HEK293 (cell line): ENCODE measurements around the gene TERC.

Experiments used
- SCRT2 ChIP-seq: fragments of 450-650 bp; formaldehyde crosslinking; IDR thresholded peaks from 2 replicates; pipeline ENCODE4 v1.5.1; 2016; ENCODE audit warnings: missing biosample characterization, missing genetic modification characterization
- TCF7L2 ChIP-seq: IDR thresholded peaks from 2 replicates; pipeline ENCODE4 v1.6.1; 2011; ENCODE audit warnings: low read depth, mild to moderate bottlenecking, inconsistent platforms, low read length, moderate library complexity, borderline replicate concordance
- YY2 ChIP-seq: fragments of 450-650 bp; formaldehyde crosslinking; IDR thresholded peaks from 2 replicates; pipeline ENCODE4 v1.5.1; 2016; ENCODE audit warnings: missing biosample characterization, missing genetic modification characterization
- ZNF274 ChIP-seq, 2 experiments: fragments of 200-500 bp in 1 of 2; fragments of 450-650 bp in 1 of 2; sonication (Bioruptor generic) in 1 of 2; formaldehyde crosslinking in 1 of 2; IDR thresholded peaks; 2 replicates each; pipeline versions ENCODE4 v1.5.1 to v1.6.1; 2014 to 2016; ENCODE audit warnings: borderline replicate concordance in 1 of 2, inconsistent platforms in 1 of 2, low read length in 1 of 2, missing biosample characterization in 1 of 2, missing genetic modification characterization in 1 of 2
- ZNF473 ChIP-seq: fragments of 450-650 bp; formaldehyde crosslinking; IDR thresholded peaks from 2 replicates; pipeline ENCODE4 v1.5.1; 2017; ENCODE audit warnings: missing biosample characterization, missing genetic modification characterization
- ZNF707 ChIP-seq: fragments of 450-650 bp; formaldehyde crosslinking; IDR thresholded peaks from 2 replicates; pipeline ENCODE4 v1.5.1; 2016; ENCODE audit warnings: missing biosample characterization, missing genetic modification characterization
- TF ChIP-seq, protein P1 (sequence below): fragments of 450-650 bp; formaldehyde crosslinking; IDR thresholded peaks from 2 replicates; pipeline ENCODE4 v1.5.1; 2016; ENCODE audit warnings: missing biosample characterization, missing genetic modification characterization
- TF ChIP-seq, protein P2 (sequence below): fragments of 450-650 bp; formaldehyde crosslinking; IDR thresholded peaks from 2 replicates; pipeline ENCODE4 v1.5.1; 2016; ENCODE audit warnings: missing biosample characterization, missing genetic modification characterization
- TF ChIP-seq, protein P3 (sequence below): fragments of 450-650 bp; formaldehyde crosslinking; IDR thresholded peaks from 2 replicates; pipeline ENCODE4 v1.5.1; 2016; ENCODE audit warnings: missing biosample characterization, missing genetic modification characterization, low read depth
- TF ChIP-seq, protein P4 (sequence below): fragments of 450-650 bp; formaldehyde crosslinking; IDR thresholded peaks from 2 replicates; pipeline ENCODE4 v1.5.1; 2016; ENCODE audit warnings: missing biosample characterization, missing genetic modification characterization
- TF ChIP-seq, protein P5 (sequence below): fragments of 450-650 bp; formaldehyde crosslinking; IDR thresholded peaks from 2 replicates; pipeline ENCODE4 v1.5.1; 2016; ENCODE audit warnings: missing biosample characterization, missing genetic modification characterization

DNA sequence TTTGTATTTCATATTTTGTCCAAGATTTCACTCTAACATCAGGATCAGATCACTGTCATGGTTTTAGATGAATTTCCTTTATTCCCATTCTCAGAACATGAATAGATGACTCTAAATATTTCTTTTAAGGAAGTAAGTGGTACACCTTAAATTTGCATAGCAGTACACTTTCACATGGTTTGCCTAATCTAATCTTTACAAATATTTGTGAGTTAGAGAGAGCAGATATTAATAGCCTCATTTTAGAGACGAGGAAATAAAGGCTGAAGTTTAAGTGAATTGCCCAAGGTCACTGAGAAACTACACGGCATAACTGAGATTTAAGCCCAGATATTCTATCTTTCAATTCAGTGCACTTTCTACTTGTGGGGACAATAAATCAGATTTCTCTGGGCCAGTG lies 14.2 kb downstream of the TERC start:
- TF ChIP-seq, protein P1, sequence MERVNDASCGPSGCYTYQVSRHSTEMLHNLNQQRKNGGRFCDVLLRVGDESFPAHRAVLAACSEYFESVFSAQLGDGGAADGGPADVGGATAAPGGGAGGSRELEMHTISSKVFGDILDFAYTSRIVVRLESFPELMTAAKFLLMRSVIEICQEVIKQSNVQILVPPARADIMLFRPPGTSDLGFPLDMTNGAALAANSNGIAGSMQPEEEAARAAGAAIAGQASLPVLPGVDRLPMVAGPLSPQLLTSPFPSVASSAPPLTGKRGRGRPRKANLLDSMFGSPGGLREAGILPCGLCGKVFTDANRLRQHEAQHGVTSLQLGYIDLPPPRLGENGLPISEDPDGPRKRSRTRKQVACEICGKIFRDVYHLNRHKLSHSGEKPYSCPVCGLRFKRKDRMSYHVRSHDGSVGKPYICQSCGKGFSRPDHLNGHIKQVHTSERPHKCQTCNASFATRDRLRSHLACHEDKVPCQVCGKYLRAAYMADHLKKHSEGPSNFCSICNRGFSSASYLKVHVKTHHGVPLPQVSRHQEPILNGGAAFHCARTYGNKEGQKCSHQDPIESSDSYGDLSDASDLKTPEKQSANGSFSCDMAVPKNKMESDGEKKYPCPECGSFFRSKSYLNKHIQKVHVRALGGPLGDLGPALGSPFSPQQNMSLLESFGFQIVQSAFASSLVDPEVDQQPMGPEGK, result no peak
- TF ChIP-seq ZNF274 (IDR thresholded peaks at IDR 0.05; ENCODE audit: low read length) (no peak), ZNF274 (tag by site-specific recombination; IDR thresholded peaks at IDR 0.05; ENCODE audit: borderline replicate concordance) (no peak), ZNF707 (no peak), SCRT2 (tag by site-specific recombination) (no peak), YY2 (tag by site-specific recombination) (no peak), TCF7L2 (no peak), ZNF473 (tag by site-specific recombination) (no peak)
- TF ChIP-seq, protein P2, sequence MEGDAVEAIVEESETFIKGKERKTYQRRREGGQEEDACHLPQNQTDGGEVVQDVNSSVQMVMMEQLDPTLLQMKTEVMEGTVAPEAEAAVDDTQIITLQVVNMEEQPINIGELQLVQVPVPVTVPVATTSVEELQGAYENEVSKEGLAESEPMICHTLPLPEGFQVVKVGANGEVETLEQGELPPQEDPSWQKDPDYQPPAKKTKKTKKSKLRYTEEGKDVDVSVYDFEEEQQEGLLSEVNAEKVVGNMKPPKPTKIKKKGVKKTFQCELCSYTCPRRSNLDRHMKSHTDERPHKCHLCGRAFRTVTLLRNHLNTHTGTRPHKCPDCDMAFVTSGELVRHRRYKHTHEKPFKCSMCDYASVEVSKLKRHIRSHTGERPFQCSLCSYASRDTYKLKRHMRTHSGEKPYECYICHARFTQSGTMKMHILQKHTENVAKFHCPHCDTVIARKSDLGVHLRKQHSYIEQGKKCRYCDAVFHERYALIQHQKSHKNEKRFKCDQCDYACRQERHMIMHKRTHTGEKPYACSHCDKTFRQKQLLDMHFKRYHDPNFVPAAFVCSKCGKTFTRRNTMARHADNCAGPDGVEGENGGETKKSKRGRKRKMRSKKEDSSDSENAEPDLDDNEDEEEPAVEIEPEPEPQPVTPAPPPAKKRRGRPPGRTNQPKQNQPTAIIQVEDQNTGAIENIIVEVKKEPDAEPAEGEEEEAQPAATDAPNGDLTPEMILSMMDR (tag by site-specific recombination), result no peak
- TF ChIP-seq, protein P3, sequence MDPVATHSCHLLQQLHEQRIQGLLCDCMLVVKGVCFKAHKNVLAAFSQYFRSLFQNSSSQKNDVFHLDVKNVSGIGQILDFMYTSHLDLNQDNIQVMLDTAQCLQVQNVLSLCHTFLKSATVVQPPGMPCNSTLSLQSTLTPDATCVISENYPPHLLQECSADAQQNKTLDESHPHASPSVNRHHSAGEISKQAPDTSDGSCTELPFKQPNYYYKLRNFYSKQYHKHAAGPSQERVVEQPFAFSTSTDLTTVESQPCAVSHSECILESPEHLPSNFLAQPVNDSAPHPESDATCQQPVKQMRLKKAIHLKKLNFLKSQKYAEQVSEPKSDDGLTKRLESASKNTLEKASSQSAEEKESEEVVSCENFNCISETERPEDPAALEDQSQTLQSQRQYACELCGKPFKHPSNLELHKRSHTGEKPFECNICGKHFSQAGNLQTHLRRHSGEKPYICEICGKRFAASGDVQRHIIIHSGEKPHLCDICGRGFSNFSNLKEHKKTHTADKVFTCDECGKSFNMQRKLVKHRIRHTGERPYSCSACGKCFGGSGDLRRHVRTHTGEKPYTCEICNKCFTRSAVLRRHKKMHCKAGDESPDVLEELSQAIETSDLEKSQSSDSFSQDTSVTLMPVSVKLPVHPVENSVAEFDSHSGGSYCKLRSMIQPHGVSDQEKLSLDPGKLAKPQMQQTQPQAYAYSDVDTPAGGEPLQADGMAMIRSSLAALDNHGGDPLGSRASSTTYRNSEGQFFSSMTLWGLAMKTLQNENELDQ (tag by site-specific recombination), result no peak
- TF ChIP-seq, protein P4, sequence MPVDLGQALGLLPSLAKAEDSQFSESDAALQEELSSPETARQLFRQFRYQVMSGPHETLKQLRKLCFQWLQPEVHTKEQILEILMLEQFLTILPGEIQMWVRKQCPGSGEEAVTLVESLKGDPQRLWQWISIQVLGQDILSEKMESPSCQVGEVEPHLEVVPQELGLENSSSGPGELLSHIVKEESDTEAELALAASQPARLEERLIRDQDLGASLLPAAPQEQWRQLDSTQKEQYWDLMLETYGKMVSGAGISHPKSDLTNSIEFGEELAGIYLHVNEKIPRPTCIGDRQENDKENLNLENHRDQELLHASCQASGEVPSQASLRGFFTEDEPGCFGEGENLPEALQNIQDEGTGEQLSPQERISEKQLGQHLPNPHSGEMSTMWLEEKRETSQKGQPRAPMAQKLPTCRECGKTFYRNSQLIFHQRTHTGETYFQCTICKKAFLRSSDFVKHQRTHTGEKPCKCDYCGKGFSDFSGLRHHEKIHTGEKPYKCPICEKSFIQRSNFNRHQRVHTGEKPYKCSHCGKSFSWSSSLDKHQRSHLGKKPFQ (tag by site-specific recombination), result no peak
- TF ChIP-seq, protein P5, sequence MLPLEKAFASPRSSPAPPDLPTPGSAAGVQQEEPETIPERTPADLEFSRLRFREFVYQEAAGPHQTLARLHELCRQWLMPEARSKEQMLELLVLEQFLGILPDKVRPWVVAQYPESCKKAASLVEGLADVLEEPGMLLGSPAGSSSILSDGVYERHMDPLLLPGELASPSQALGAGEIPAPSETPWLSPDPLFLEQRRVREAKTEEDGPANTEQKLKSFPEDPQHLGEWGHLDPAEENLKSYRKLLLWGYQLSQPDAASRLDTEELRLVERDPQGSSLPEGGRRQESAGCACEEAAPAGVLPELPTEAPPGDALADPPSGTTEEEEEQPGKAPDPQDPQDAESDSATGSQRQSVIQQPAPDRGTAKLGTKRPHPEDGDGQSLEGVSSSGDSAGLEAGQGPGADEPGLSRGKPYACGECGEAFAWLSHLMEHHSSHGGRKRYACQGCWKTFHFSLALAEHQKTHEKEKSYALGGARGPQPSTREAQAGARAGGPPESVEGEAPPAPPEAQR (tag by site-specific recombination), result no peak
